Right kidney (tissue), 9 donors: ENCODE results near the gene CACNA1A.
"Not testable (repeated sequence)": the region's sequence is repeated elsewhere in the genome, so short reads cannot be mapped to it uniquely, and the experiment has no call there.

Experiments used
- DNase-seq: peaks from one replicate; pipeline ENCODE4 v3.0.0-alpha.2; 2016
- long read RNA-seq, 8 donors: transcript quantifications; one replicate each; lab custom pipeline, GENCODE V29; 2026

The CACNA1A gene
- long read RNA-seq, donor 1, partial matches to known transcripts = 14 of 15 reads
- long read RNA-seq, donor 1, other reads (novel, unspliced or antisense) = 0 of 15 reads
- long read RNA-seq, donor 2, partial matches to known transcripts = 0 of 2 reads
- long read RNA-seq, donor 2, other reads (novel, unspliced or antisense) = 0 of 2 reads
- long read RNA-seq, donor 3 = 0 reads
- long read RNA-seq, donor 4, partial matches to known transcripts = 8 of 9 reads
- long read RNA-seq, donor 4, other reads (novel, unspliced or antisense) = 0 of 9 reads
- long read RNA-seq, donor 5, partial matches to known transcripts = 0 of 1 reads
- long read RNA-seq, donor 5, other reads (novel, unspliced or antisense) = 0 of 1 reads
- long read RNA-seq, donor 6, partial matches to known transcripts = 416 of 429 reads
- long read RNA-seq, donor 6, other reads (novel, unspliced or antisense) = 0 of 429 reads
- long read RNA-seq, donor 7 = 0 reads
- long read RNA-seq, donor 8, partial matches to known transcripts = 187 of 400 reads
- long read RNA-seq, donor 8, other reads (novel, unspliced or antisense) = 212 of 400 reads

DNA sequence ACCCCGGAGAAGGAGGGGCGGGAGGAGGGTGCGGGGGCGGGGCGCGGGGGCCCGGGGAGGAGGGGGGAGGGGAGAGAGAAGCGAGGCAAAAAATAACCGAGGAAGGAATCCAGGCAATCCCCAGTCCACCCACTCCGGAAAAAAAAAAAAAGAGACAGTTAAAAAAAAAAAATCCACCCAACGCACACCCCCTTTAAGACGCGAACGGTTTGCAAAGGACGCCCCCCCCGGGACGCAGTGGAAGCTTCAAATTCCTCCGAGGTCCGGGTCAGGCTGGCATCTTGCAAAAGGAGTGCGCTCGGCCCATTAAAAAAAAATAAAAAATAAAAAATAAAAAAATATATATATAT, at the start of gene CACNA1A:
CACNA1A (minus strand) TSS at position 9 of the 350 bp plus-strand sequence. CDS start 255 bp downstream, outside the sequence.
- DNase-seq = no peak

DNA sequence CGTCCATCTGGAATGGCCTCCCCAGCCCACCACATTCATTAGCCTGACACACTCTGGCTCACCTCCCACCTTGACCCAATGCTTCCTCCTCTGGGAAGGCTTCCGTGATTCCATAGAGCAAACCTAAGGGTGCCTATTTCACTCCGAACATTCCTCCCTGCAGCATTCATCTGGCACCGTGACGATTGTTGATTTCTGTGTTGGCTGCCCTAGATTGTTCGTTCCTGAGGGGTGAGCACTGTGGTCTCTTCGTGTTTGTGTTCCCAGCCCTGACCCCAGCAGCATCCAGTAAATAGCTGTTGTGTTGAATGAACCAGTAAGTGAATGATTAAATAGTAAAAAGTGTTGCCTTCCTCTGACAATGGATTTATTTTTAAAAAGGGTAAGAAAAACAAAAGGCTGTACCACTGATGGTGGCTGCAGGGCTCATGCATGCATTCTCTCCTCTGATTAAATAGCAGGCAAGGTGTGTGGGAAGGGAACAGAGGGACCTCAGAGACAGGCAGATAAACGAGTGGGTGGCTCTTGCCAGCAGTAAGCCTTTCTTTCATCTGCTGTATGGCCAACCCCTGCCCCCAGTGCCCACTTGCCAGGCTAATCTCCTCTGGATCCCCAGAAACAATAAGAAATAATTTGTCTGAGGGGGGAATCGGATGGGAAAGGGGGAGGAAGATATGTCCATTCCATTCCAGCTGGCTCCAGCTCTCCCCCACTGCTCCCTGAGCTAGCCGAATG, 48.4 kb upstream of the CACNA1A start:
- no peak for DNase-seq

DNA sequence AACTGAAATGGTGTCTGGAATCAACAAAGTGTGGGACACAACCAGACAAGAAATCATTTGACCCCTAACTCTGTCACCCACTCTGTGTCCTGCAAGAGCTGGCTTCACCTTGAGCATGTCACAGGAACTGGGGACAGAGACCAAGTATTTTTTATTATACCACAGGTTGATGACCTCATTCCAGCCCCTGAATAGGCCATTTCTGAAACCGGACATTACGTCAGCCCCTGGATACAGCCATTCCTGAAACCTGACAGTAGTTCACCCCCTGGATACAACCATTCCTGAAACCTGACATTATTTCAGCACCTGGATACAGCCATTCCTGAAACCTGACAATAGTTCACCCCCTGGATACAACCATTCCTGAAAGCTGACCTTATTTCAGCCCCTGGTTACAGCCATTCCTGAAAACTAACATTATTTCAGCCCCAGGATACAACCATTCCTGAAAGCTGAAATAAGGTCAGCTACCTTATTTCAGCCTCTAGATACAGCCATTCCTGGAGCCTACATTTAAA, 47.7 kb upstream of the CACNA1A start:
- no peak for DNase-seq

GRCh38 chr19:13548131-13548530, 41.9 kb upstream of the CACNA1A start:
- DNase-seq = no peak

DNA sequence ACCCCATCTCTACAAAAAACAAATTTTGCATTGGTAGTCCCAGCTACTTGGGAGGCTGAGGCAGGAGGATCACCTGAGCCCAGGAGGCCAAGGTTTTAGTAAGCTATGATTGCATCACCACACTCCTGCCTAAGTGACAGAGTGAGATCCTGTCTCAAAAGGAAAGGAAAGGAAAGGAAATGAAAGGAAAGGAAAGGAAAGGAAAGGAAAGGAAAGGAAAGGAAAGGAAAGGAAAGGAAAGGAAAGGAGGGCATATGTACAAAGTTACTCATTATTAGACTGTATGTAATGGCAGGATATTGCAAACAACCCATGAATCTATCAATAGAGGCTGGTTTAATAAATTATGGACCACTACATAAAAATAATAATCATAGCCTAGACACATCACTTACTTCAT, 40.8 kb upstream of the CACNA1A start:
- no peak for DNase-seq

DNA sequence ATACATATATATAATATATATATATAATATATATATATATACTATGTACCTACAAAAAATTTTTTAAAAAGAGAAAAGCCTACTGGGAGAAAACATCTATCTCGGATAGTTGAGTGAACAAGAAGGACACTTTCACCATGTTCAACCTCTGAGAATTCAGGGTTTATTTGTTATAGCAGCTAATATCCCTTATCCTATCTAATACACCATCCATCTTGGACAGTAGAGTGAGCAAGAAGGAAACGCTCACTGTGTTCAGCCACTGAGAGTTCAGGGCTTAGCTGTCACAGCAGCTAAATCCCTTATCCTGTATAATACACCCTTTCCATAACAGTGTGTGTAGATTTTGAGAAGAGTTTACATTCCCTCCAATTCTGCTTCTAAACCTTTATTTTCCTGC, 38.1 kb upstream of the CACNA1A start:
- DNase-seq = no peak

GRCh38 chr19:13541554-13541953, 35.3 kb upstream of the CACNA1A start:
- no peak for DNase-seq

DNA sequence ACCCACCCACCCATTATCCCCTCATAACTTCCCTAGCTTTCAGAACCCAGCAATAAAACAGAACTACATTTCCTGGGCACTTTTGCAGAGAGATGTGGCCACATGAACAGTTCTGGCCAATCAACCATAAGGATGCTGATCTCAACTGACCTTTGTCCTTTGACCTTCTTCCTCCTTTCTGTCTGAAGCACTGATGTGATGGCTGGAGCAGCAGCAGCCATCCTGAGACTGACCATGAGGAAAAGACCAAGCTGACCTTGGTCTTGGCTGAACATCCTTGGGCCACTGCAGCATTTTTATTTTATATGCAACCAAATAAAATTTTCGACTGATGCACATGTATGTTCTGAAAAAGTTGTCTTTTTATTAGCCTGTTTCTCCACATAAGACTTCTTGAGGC, 33.1 kb upstream of the CACNA1A start:
- DNase-seq = no peak

- DNase-seq = no peak
Observed at GRCh38 chr19:13538601-13539253, 32.4 kb upstream of the CACNA1A start.

- DNase-seq = no peak
Observed at GRCh38 chr19:13537454-13537853, 31.2 kb upstream of the CACNA1A start.

- DNase-seq = no peak
Observed at GRCh38 chr19:13530720-13531119, 24.4 kb upstream of the CACNA1A start.

GRCh38 chr19:13529721-13530120, 23.4 kb upstream of the CACNA1A start:
- DNase-seq = not testable (repeated sequence)

- DNase-seq = no peak
Observed at GRCh38 chr19:13526552-13526951, 20.3 kb upstream of the CACNA1A start.

- DNase-seq = no peak
Observed at GRCh38 chr19:13521066-13521465, 14.8 kb upstream of the CACNA1A start.

DNA sequence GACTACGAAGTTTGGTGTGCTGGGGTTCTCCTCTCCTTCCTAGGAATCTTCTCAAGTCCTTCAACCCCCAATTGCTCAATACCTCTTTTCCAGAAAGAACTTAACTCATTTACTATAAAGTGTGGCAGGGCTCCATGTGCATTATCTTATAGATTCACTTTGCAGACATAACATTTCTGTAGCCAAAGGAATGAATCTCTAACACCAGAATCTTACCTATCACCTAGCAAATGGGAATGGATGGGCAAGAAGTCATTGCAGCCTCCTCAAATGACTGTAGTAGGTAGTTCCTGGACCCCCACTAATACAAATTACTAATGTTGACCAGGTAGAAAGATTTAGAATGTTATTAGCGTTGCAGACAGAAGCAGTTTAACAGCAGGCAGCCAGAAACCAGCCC, 5.7 kb upstream of the CACNA1A start:
- no peak for DNase-seq

GRCh38 chr19:13507053-13507611, 853 bp upstream of the CACNA1A start:
- peak; percentile 4 for DNase-seq

DNA sequence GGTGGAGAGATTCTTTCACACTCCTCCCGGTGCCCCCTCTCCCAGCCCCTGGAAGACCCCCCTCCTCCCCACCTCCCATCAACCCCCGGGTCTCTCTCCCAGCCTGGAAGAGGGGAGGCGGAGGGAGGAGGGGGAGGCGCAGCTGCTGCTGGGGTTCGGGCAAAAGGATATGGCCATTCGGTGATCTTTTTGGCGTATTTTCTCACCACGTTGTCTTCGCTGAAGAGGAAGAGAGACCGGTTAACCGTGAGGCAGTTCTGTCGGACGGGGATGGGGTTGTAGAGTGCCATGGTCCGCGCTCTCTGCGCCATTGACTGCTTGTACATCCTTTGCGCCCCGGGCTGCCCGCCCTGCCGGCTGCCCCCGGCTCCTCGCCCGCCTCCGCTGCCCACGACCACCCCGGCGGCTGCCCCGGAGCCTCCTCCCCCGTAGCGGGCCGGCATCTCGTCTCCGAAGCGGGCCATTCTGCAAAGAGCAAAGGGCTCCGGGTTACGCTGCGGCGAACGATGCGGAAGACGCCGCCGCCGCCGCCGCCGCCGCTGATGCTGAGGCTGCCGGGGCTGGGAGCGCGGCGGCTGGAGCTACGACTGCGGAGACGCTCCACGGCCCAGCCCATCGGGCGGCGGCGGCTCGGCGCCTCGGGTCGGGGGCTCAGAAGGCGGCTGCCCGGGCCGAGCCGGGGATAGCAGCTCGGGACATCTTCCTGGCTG, 363 bp downstream of the CACNA1A start:
- peak; percentile 25 for DNase-seq

- DNase-seq = no peak
Observed at GRCh38 chr19:13505164-13505695, 1.0 kb downstream of the CACNA1A start.

DNA sequence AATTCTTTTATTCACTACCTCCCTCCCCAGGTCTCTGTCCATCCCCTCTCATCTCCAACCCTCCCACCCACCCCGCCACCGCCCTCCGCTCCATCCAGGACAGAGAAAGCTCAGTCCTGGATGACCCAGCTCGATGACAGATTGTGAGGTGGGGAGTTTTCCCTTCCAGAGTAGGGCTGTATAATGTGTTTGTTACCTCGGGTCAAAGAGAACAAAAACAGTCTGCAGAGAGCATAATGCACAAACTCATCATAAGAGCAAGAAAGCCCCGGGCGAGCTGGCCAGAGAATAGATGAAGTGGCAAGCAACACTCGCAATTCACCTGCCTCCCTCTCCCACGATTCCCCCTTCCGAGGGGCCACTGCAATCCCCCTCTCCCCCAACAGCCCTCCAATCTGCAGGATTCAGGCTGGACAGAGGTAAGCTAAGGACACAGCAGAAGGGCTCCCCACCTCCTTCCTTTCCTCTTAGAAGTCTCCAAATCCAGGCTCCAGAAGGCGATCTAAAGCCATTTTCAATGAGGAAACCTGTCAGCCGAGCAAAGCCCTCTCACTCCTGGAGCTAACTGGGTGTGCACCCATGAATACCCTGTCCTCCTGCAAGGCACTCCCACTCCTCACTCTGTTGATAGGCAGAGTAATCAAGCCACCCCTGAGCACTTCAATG, 2.6 kb downstream of the CACNA1A start:
- DNase-seq = no peak

- DNase-seq = no peak
Observed at GRCh38 chr19:13502231-13502630, 4.0 kb downstream of the CACNA1A start.

DNA sequence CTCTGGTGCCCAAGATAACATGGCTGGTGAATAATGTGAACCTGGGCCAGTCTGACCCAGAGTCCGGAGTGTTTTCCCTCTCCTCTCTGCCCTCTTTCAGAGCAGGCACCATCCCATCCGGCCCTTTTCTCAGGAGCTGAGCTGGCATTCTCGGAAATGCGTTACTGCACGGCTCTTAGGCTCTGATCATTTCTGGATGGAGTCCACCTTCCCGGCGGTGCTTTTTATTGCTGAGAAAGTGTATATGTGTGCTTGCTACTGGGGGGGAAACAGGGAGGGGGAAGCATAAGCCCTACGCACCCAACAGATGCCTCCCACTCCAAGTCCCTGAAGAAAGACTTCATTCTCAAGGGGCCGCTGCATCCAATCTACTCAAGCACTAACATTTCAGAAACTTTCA, 6.6 kb downstream of the CACNA1A start:
- no peak for DNase-seq
